Left lung (tissue), 10 donors: ENCODE measurements around the gene SPOP. TPM values are rescaled to one million over a fixed set of nuclear protein-coding genes. Genes with fewer than 3 reads are reported as not detected.

Experiments used
- ATAC-seq: fragments of 200-7000 bp; cut with Tn5 transposase; one replicate; pipeline ENCODE4 v1.9.1; 2020; ENCODE audit warnings: moderate library complexity
- DNase-seq, 4 donors: peaks; one replicate each; pipeline ENCODE4 v3.0.0-alpha.2; 2013 to 2020
- H3K27ac ChIP-seq, 2 donors: fragments of 200-600 bp; sonication (generic) in 1 of 2; one replicate each; pipeline versions ENCODE4 v1.5.0 to v1.8.0; 2020 to 2021
- H3K27me3 ChIP-seq, 2 donors: fragments of 200-600 bp; sonication (generic) in 1 of 2; one replicate each; pipeline versions ENCODE4 v1.5.0 to v1.8.0; 2020 to 2021
- H3K36me3 ChIP-seq, 2 donors: fragments of 200-600 bp; sonication (generic) in 1 of 2; one replicate each; pipeline versions ENCODE4 v1.5.0 to v1.8.0; 2020 to 2021
- H3K4me1 ChIP-seq, 2 donors: fragments of 200-600 bp; one replicate each; pipeline ENCODE4 v1.8.0; 2021
- H3K4me3 ChIP-seq, 2 donors: fragments of 200-600 bp; sonication (generic) in 1 of 2; one replicate each; pipeline versions ENCODE4 v1.5.0 to v1.8.0; 2020 to 2021; ENCODE audit warnings: mild to moderate bottlenecking in 1 of 2
- H3K9me3 ChIP-seq, 2 donors: fragments of 200-600 bp; sonication (generic) in 1 of 2; one replicate each; pipeline versions ENCODE4 v1.5.0 to v1.8.0; 2020 to 2021
- intact Hi-C, 2 donors: fragments of 100-400 bp; cut with DNase I; formaldehyde crosslinking; loops; one replicate each; pipeline versions ENCODE4 v1.11.2 to v1.14.2; 2022
- polyA plus RNA-seq, 6 donors: library from polyadenylated mRNA; unstranded; fragments of 120-200 nt; gene quantifications; one replicate each; pipeline ENCODE4 v1.2.1, GENCODE V29; 2013; ENCODE audit not compliant: insufficient read length in 6 of 6
- total RNA-seq, 2 donors: library from RNA; stranded (reverse); fragmentation: NEBNext Ultra II Directional; extraction: Animal tissue kit (Norgen Biotek cat#: 25700); gene quantifications; one replicate each; pipeline ENCODE4 v1.2.1, GENCODE V29; 2021
- TF ChIP-seq, protein P1 (sequence below), 2 donors: fragments of 200-600 bp; sonication (generic) in 1 of 2; IDR thresholded peaks; one replicate each; pipeline versions ENCODE4 v1.5.0 to v1.8.0; 2021; ENCODE audit warnings: antibody characterized with exemption in 2 of 2
- donor health status: DM: no; HTN: yes; CAD: no.
- donor health status: DM: no; HTN: no; CAD: no.

The SPOP gene
- total and polyA plus RNA-seq, 8 donors, result 68.7 to 89.6 (median 79.1) TPM

DNA sequence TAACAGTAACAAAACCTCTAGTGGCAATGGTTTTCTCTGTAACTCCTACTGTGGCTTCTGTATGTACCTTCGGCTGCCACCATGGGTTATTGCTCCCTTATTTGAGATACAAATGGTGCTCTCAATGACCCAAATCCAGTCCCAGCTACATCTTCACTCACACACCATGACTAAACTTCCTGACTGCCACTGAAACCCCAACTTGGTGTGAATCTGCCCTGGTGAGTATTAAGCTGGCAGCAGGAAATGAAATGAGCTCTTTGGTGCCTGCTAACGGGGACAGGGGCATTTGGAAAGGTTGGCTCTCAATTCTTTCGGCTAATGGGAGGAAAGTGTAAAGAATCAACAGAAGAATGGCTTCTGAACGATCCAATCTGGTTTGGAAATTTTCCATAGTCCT, 37.3 kb upstream of the SPOP start:
- Histone ChIP-seq H3K9me3 (no peaks in the 10 kb centered on the region), H3K27me3 (no peaks in the 10 kb centered on the region), H3K4me3 (no peak overlapping the region), H3K36me3 (peaks cover 0 to 83% of the 10 kb centered on the region in 2 donors), H3K4me1 (peaks cover 0 to 7% of the 10 kb centered on the region in 2 donors), H3K27ac (peak overlapping the region in 1 of 2 donors; percentile 60)
- no peak for ATAC-seq
- DNase-seq, result no peak
- TF ChIP-seq, protein P1, sequence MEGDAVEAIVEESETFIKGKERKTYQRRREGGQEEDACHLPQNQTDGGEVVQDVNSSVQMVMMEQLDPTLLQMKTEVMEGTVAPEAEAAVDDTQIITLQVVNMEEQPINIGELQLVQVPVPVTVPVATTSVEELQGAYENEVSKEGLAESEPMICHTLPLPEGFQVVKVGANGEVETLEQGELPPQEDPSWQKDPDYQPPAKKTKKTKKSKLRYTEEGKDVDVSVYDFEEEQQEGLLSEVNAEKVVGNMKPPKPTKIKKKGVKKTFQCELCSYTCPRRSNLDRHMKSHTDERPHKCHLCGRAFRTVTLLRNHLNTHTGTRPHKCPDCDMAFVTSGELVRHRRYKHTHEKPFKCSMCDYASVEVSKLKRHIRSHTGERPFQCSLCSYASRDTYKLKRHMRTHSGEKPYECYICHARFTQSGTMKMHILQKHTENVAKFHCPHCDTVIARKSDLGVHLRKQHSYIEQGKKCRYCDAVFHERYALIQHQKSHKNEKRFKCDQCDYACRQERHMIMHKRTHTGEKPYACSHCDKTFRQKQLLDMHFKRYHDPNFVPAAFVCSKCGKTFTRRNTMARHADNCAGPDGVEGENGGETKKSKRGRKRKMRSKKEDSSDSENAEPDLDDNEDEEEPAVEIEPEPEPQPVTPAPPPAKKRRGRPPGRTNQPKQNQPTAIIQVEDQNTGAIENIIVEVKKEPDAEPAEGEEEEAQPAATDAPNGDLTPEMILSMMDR (IDR thresholded peaks at IDR 0.05), result no peak
- intact Hi-C loops, result no loop called here

DNA sequence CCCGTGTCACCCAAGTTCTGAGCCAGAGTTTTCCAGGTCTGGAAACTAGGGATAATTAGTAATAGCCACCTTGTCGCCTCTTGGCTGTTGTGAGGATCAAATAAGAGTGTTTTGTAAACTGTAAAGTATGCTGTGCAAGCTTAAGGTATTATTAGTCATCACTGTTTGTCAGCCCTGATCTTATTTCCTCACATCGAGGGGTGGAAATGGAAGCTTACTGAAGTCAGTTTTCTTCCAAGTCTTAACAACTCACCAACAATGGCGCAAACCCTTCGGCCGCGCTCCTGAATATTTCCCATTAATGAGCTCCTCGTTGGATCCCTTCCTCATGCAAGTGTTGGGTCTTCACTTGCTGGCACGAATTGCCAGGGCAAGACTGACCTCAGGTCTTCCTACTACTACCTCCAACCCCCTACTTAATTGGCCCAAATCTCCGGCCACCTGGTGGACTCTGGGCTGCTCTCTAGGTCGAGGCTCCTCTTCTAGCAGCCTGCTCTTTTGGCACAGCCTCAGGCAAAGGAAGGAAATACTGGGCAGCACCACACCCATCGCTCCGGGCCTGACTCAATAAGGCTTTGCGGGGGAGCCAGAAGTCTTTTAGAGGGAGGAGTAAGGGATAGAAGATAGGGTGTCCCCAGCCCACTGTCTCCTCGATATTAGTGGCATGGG, 30.8 kb upstream of the SPOP start:
- peak; percentile 1 for ATAC-seq
- no peaks in the 10 kb centered on the region for H3K9me3 ChIP-seq
- intact Hi-C loops, result loop anchor here (5.0 to 10.0 kb wide), 2 partner anchors 69 to 136 kb away; partner anchors contain the start of gene TAC4 (in 2 of the 2)
- peaks cover 0 to 47% of the 10 kb centered on the region in 2 donors for H3K36me3 ChIP-seq
- H3K4me1 ChIP-seq, result peaks cover 9 to 34% of the 10 kb centered on the region in 2 donors
- DNase-seq, result no peak
- TF ChIP-seq, protein P1 (IDR thresholded peaks at IDR 0.05), result no peak
- peak overlapping the region; percentile 17 to 58 for H3K4me3 ChIP-seq
- no peaks in the 10 kb centered on the region for H3K27me3 ChIP-seq
- H3K27ac ChIP-seq, result peak overlapping the region; percentile 58 to 90

DNA sequence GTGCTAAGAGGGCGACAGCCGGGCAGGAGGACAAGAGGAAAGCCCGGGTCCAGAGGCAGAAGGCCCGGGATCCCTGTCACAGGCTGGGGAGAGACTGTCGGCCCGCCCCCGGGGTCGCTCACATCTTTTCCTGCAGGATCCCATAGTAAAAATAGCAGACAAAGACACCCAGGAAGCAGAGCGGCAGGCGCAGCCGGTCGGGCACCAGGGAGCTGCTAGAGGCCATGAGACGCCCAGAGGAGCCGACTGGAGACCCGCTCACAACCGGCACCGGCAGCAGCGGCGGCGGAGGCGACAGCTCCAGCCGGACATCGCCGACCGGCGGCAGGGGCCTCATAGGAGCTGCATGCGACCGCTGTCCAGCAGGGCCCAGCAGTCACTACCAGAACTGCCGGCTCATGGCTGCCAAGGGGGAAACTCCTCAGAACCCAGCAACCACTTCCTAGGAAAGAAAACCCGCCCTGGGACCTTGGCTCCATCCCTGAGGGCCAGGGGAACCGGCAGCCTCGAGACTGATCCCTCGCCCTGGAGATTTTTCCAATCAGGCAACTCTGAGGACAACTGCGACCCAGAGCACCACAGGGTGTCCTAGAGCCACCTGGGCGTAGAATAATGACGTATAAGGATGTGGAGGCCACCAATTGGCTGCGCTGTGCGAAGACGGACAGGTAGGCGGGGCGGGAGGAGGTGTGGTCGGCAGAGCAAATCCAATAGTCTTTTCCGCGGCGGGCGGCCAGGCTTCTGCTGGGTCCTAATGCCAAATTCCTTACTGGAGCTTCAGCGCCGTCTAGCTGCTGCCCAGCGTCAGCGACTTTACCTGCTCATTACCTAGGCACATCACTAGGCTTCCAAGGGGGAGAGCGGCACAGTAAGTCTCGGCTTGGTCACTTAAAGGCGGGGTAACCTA, 30.0 kb upstream of the SPOP start, which contains the start of gene SLC35B1:
Gene SLC35B1, minus strand, starts transcription at position 357 of the 907 bp plus-strand sequence. Its CDS starts 131 bp downstream, at position 226.
- peaks cover 0 to 48% of the 10 kb centered on the region in 2 donors for H3K36me3 ChIP-seq
- ATAC-seq (peak; percentile 97), DNase-seq (peak; percentile 98 to 99 (median 99))
- H3K27ac ChIP-seq, result peak within 1 kb of the TSS; percentile 90
- H3K9me3 ChIP-seq, result no peaks in the 10 kb centered on the region
- H3K4me1 ChIP-seq, result peaks cover 9 to 34% of the 10 kb centered on the region in 2 donors
- peak within 1 kb of the TSS; percentile 58 to 98 for H3K4me3 ChIP-seq
- H3K27me3 ChIP-seq, result no peaks in the 10 kb centered on the region
- intact Hi-C loops, result loop anchor here (5.0 to 10.0 kb wide), 2 partner anchors 69 to 137 kb away; partner anchors contain the start of gene TAC4 (in 2 of the 2)
- TF ChIP-seq, protein P1 (IDR thresholded peaks at IDR 0.05), result peak; percentile 50 to 58

DNA sequence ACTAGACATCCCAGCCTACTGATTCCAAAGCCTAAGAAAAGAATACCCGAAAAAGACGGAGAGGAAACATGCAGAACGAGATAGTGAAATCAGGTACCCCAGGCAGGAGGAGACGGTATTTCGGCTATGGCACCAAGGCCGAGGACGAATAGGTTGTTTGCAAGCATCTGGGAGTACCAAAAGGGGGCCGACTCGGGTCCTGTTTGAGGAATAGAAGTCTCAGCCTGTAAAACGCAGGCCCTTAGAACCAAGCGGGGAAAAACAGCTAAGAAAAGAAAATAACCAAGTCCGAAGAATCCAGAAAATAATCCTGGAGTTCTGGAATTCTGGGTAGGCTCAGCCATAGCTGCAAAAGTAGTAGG, 29.3 kb upstream of the SPOP start:
- no peaks in the 10 kb centered on the region for H3K9me3 ChIP-seq
- peaks cover 0 to 53% of the 10 kb centered on the region in 2 donors for H3K36me3 ChIP-seq
- TF ChIP-seq, protein P1 (IDR thresholded peaks at IDR 0.05), result no peak
- peak overlapping the region; percentile 58 to 98 for H3K4me3 ChIP-seq
- intact Hi-C loops, result loop anchor here (5.0 to 10.0 kb wide), 2 partner anchors 70 to 138 kb away; partner anchors contain the start of gene TAC4 (in 2 of the 2)
- DNase-seq, result no peak
- H3K27me3 ChIP-seq, result no peaks in the 10 kb centered on the region
- ATAC-seq, result no peak
- peaks cover 9 to 34% of the 10 kb centered on the region in 2 donors for H3K4me1 ChIP-seq
- H3K27ac ChIP-seq, result peak overlapping the region; percentile 90
